GM03348 (cell line): Measurements from ENCODE around the gene HBS1L.

ENCODE experiments used
- DNase-seq: peaks from one replicate; pipeline ENCODE4 v3.0.0; 2012; ENCODE audit warnings: low spot score

HBS1L gene

DNA sequence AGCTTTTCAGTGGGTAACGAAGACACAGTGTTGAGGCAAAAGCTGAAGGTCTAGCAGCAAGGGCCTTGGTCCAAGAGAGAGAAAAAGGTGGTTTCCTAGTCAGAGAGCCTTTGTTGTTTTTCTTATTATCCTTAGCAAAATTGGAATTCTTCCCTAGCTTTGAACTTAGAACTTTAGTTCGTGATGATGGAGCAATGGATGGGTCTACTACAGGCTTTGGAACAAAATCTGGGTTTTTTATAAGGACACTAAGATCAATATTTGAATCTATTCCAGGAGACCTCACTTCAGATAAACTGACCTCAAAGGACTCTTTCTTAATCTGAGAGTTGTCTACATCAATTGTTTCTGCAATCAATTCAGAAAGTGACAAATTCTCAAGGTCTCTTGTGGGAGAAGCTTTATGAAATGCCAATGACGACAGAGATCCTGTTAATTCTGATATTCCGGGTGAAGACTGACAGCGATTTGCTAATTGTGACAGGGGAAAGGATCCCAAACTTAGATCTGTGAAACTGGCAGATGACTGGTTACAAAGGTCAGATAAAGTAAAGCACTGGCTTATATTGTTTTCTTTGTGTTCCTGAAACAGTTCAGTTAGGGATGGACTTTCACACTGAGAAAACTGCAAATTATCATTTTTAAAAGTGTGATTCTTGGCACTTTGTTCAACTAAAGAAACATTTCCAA, 17.7 kb downstream of the HBS1L start:
- no peak for DNase-seq

DNA sequence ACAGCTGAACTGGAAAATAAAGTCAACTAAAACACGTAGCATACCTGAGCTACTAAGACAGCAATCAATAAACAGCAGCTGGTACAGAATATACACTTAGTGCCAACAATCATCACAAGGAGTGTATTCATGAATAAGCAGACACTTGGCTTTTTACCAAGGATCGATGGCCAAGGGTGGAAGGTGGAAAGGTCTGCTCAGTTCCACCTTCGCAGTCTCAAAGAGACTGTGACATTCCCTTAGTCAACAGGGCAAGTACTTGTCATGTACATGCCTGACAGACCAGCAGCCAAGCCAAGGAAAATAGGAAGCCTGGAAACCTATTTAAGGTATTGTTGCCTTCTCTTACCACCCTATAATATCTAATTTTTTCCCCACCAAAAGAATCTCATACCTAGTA, 21.4 kb downstream of the HBS1L start:
- DNase-seq: no peak

DNA sequence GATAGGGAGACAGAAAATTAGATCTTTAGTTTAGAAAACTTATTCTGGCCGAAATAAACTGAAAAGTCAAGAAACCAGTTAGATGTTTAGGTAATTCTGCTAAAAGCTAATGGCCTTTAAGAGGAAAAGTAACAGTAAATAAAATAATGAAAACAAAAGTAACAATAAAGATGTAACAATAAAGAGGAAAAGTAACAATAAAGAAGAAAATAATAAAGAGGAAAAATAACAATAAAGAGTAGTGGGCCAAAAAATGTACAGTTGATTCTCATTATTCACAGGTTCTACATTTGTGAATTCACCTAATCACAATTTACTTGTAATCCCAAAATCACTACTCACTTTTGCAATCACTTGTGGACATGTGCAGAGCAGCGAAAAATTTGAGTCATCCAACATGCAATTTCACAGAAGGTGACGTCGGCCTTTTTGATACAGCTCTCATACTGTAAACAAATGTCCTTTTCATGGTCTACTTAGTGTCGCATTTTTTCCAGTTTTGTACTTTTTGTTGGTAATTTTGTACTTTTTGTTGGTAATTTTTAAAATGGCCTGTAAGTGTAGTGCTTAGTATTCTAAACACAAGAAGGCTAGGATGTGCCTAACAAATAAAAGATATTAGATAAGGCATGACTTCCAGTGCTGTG, 24.0 kb downstream of the HBS1L start:
- no peak for DNase-seq

DNA sequence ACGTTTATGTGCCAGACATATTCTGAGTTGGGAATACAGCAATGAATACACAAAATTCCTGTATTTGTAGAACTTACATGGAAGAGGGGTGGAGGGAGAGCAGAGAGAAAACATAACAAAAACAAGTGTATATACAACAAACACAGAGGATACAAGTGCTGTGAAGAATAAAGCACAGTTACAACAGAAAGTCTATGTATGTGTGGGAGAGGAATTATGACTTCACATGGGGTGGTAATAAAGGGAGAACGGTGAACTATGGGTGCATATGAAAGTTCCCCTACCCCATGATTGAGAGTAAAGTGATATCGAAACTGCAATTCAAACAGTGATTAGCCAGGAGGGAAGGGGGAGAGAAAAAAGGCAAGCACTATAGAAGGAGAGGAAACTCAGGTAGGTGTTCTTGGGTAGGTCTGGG, 24.6 kb downstream of the HBS1L start:
- no peak for DNase-seq

DNA sequence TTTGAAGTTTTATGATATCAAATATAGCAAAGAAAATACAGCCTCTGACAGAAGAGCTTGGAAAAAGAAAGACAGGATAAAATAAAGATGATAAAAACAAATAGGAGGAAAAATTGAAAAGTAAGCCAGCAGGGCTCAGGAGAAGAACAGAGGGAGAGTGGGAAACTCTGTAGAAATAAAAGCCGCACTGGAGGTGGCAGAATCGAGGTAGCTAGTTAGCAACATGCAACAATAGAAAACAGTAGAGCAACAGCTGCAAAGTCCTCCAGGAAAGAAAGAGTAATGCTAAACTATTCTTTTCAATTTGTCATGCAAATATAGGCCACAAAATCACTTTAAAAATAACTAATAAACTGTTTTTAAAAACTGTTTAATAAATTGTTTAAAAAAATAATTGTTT, 28.8 kb downstream of the HBS1L start:
- no peak for DNase-seq

DNA sequence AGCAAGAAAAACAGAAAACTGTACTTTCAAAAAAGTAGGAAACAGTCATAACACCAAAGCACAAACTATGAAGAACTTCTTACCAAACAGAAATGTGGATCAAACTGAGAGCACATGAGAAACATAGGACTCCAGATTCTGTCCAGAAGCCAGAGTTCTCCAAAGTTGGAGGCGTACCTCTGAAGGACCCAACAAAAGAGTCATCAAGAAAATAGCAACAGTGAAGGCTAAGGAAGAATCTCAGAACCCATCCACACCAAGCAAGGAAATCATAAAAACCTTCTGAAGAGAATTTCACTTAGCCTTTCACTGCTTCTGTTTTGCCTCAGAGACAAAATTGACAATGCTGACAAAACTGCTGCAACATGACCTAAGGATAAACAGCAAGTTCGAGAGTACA, 29.4 kb downstream of the HBS1L start:
- no peak for DNase-seq

DNA sequence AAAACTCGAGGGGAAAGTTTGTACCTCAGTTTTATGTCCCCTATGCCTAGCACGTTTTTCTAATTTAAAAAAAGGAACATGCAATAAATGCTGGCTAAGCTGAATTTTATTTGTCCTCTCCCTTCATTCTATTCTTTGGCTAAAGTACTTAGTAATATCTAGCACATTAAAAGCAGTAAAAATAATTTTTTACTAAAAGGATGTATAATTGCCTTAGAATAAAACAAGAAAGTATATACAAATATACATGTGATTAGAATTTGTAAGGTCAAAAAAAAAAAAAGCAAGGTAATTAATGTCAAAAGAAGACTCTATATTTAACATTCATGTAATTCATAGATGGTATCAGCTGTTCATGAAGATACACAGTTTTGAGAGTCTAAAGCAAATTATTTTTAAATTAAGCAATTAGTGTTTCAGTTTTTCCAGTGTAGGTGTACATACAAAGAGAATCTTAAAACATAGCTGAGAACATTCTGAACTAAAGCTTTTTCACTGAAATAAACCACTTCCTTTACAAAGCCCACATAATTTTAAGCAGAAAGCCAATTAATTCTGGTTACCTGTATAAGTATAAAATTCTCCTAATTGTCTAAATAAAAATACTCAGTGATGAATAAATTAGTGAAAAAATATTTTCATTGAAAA, 32.4 kb downstream of the HBS1L start:
- no peak for DNase-seq

DNA sequence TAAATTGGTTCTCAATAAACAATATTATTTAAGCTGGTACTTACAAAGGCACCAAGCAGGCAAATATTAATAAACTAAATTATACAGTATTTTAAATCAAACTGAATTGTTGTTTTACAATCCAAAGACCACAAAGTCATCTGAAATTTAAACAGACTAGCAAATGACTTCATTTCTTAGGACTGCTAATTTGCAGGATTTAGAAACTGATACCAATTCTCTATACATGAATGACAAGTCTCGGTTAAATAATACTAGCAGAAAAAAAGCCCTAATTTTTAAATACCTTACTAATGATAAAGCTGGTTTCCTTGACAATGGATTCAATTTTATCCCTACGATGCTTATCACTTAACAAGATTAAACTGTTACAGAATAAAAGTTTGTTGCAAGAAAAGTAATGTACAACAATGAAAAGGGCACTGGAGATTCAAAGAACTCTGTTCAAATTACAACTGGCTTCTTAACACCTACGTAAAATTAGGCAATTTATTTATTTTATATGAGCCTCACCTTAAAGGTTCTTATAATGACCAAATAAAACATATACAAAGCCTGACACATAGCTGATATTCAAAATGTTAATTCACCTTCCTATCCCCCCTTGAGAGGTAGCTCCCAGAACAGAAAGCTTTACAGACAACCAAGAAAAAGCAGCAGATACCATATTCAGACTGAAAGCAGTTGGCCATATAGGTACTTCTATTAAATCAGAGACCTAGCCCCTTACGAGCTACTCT, 33.1 kb downstream of the HBS1L start:
- DNase-seq: no peak

DNA sequence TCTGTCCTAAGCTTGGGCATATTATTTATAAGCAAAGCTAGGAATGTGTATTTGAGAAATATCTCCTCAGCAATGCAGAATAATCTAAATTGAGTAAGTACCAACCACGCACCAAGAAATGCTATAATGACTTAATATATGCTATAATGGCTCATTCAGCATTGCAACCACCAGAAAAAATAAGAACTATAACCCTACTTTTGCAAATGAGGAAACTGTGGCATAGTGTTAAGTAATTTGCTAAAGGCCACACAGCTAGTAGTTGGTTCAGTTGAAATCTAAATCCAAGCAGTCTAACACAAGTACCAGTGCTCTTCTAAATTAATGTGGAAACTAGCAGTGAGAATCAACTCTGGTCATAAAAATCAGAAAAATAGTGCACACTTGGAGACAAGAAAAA, 35.7 kb downstream of the HBS1L start:
- no peak for DNase-seq

DNA sequence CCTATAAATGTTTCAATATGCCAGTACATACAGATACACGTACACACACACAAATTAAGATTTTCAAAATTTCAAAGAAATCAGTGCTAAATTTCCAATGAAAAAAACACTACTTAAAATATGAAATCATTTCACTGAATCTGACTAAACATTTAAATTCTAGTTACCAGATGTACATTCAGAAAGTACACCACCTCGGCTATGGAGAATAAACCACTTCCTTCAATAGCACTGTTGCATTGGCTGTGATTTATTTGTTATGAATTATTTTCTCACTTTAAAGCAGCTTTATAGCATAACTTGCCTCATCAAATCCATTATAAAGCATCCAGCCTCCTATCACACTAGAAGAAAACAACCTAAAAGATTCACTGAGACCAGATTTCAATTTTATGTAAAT, 36.6 kb downstream of the HBS1L start:
- DNase-seq: no peak

DNA sequence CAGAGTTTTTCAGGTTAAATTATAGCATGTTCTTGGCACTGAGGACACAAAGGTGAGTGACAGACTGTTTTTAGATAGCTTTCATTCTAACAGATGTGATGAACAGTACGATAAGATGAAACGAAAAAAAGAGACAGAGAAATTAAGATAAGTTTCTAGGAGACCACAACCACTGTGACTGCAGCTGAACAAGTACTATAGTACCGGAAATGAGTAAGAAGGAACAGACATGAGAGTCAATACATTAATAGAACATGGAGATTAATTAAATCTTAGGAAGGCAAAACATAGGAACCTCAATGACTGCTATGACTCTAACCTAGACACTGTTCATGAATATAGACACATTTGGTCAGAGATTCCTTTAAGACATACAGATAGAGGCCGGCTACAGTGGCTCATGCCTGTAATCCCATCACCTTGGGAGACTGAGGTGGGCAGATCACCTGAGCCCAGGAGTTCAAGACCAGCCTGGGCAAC, 40.2 kb downstream of the HBS1L start:
- DNase-seq: no peak

DNA sequence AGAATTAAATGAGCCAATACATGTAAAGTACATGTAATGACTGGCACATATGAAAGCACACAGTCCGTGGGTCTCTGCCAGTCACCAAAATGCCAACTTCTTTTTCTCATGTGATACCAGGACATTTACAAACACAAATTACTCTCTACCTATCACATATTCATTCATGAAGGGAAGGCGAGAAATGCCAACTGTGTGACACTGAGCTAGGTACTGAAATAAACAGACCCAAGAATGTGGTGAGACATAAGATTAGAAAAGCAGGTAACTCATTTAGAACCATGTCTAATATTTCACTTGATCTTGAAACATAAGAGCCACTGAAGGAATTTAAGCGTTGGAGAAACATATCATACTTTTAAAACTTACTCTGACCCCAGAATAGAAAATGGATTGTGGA, 41.4 kb downstream of the HBS1L start:
- DNase-seq: no peak

DNA sequence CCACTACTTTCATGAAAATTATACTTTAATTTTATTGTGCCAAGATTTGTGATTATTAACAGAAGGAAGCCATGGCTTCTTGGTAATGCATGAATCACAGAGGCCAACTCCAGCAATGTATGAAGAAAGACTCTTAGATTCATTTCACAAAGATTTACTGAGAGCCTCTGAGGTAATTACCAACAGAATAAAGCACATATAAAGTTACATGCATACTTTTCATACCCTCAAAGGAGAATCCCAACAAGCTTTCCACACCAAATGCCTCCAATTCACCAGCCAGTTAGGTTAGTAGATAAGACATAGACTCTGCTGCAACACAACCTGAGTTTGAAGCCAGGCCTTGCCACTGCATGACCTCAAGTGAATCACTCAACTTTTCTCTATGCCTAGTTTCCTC, 41.9 kb downstream of the HBS1L start:
- peak; percentile 37 for DNase-seq

DNA sequence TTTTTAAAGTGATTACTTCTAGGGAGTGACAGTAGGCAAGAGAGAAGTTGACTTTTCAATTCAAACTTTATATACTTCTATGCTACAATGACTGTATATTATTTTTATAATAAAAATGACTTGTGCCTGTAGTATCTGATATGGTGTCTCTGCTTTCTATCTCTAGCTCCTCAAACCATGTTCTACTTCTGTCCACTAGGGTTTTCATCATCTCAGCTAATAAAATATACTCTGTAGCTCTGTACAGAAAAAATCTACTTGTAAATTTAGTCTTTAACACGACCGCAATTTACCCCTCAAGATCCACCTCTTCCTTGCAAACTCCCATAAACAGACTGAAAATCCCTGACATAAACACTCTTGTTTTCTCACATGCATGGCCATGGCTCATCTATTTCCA, 42.3 kb downstream of the HBS1L start:
- no peak for DNase-seq

DNA sequence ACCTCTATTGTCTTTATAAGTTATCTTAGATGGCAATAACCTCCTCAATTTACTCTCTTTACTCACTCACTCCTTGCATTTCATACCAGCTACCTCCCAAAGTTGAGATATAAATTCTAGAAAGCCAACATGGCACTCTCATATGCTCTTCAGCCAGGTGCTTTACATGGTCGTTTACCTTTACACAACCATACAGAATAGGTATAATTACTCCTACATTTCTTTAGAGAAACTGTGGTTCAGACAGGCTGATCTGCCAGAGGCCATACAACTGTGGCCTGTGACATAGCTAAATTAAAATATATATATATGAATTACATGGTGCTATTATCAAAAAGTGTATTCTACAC, 45.7 kb downstream of the HBS1L start:
- DNase-seq: no peak

DNA sequence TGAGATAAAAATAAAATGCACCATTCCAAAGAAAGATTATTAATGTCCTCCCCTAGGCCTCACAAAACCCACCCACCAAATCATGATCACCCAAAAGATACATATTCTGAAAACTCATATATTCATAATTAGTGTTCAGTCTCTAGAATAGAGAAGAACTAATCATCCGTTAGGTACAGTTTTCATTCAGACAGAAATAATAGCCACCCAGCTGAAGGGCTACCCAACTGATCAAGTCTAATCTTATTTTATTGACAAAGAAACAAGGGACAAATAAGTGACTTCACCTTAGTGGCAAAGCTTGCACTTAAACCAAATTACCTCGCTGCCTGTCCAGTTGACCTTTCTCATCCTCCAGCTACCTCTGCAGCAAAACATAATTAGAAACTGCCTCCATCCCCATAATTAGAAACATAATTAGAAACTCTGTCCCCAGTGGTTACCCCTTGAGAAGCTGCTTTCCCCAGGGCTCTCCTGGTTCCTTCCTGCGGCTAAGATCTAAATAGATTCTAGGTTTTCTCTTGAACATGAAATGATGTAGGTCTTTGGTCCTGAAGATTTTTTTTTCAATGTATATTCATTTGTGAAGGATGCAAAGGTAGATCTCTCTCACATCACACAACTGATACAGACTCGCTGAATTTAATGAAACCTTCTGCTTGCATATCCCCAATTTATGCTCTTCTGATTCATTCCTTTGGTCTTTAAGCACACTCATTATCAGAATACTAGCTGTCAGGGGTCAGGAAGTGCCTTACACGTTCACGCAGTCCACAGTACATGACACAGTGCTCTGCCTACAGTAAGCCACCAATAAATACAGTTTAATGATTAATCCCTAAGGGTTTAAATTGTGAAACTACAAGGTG, 46.3 kb downstream of the HBS1L start:
- DNase-seq: no peak

DNA sequence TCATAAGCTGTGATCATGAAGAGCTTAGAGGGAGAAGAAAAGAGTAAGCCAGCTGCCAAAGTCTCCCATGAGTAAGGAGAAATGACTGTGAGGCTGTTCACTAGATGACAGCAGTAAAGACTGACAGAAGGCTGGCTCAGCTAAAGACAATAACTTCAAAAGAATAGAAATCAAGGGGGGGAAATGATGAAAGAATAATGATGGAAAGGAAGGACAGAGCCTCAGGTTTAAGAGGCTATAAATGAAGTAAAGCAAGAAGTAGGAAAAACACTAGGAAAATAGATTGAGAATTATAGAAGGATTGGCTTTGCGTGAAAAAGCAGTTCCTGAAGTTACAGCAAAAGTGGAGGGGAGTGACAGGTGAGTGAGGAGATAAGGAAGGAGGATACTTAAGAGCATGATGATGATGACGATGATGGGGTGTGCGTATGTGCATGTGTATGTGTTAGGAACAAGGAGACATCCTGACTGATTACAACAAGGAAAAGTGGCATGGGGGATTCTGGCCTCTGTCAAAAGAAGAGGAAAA, 48.2 kb downstream of the HBS1L start:
- DNase-seq: no peak

DNA sequence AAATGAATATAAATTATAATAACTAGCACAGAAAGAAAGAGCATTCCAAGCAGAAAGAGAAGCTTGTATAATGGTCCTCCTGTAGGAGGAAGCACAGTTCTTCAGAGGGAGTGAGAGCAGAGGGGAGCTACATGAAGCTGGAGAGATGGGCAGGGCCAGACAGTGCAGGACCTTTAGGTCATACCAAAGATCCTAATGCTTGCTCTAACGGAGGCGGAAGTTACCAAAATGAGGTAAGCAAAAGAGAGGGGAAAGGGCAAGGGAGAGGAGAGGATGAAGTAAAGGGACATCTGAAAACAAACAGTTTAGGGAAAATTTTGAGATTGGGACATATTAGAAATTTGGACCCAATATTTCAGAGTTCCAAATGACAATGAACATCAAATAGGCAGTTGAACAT, 50.2 kb downstream of the HBS1L start:
- DNase-seq: no peak

DNA sequence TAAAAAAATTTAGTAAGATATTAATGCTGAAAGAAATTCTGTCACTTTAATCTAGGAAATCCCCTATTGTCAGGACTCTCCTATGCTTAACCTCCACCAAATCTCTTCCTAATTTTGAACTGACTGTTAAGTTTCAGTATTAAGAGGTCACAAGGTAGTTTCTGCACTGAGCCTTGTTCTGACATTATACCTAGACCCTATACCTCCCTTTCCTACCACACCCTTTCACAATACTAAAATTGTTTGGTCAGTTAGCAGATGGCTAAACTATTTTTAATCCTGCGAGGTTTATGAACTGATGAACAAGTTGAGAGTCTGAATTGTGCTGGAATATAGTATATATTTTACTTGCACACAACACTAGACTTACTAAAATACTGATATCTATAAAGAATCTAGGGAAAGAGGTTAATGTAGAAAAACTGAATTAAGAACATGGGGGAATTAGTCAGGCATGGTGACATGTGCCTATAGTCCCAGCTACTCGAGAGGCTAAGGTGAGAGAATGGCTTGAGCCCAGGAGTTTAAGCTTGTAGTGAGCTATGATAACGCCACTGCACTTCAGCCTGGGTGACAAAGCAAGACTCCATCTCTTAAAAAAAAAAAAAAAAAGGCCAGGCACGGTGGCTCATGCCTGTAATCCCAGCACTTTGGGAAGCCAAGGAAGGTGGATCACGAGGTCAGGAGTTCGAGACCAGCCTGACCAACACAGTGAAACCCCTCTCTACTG, 51.5 kb downstream of the HBS1L start:
- DNase-seq: no peak

DNA sequence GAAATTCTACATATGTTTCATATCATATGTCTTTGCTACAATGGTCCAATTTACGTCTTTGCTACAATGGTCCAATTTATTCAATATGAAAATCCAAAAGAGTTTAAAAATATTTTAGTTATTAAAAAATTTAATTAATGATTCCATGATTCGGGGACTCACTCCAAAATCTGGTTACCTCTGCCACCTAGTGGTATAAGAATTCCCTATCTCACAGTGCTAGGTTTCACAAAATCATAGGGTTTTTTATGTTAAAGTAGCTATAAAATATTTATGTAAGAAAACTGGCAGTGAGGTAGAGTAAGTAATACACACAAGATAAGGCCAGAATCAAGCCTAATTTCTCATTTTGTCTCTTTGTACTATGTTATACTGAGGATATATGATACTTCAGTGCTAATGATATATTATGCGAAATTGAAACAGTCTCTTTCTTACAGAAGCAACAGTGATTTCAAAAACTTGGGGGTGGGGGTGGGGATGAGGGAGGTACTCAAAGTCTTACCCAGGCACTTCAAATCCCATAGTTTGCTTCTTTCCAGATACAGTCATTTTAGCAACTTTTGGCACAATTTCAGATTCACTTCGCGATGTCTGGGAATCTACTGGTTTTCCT, 52.3 kb downstream of the HBS1L start:
- DNase-seq: peak; percentile 34

DNA sequence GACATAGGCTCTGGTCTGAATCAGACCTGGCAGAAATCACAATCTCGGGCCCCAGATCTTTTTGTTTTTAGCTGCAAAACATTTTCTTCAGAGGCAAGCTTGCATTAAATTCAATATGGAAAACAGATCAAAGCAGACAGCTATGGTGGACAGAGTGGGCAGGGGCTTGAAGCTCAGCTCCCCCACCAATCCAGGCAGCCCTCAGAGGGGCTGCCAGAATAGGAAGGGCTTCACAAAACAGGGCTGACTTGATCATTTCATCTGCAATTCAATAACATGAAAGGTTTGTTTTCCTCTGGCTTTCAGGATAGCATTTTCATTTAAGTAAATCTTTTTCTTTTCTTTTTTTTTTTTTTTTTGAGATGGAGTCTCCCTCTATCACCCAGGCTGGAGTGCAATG, 55.5 kb downstream of the HBS1L start:
- no peak for DNase-seq
